ENCODE measurements around the gene HPS1. TPM values are rescaled to one million over a fixed set of nuclear protein-coding genes. Genes with fewer than 3 reads are reported as not detected.

The HPS1 gene
- polyA plus RNA-seq, 1 of the 3 experiments (the other 2 are of a cell fraction) = 41.4 TPM

GRCh38 chr10:98410759-98411158 lies 36.0 kb downstream of the HPS1 start:
- Histone ChIP-seq H3K27ac (ENCODE audit: low read depth in 2 of 2, low read length in 1 of 2) (no peak overlapping the region), H3K27me3 (ENCODE audit: insufficient read depth) (no peaks in the 10 kb centered on the region), H3K79me2 (ENCODE audit: insufficient read depth) (peaks cover 16% of the 10 kb centered on the region; the same call in 1 of the 2 replicates), H3K36me3 (replicated peaks in 1 of 2; ENCODE audit: control insufficient read depth in 1 of 2, insufficient read depth in 2 of 2, low read length in 1 of 2) (no peaks in the 10 kb centered on the region), H3K9me2 (no peaks in the 10 kb centered on the region), H3K4me2 (no peak overlapping the region), H3K9ac (no peak overlapping the region), H3K4me1 (ENCODE audit: control insufficient read depth in 1 of 2, insufficient read depth in 2 of 2, low read depth in 1 of 2, low read length in 1 of 2) (peaks cover 6 to 17% of the 10 kb centered on the region in 2 experiments; a peak in 2 of 4 replicates), H3K9me3 (no peaks in the 10 kb centered on the region), H3F3A (replicated peaks; ENCODE audit: insufficient read depth) (no peaks in the 10 kb centered on the region), H4K20me1 (ENCODE audit: insufficient read depth) (no peaks in the 10 kb centered on the region), H3K4me3 (ENCODE audit: low read depth in 2 of 2, low read length in 1 of 2) (no peak overlapping the region), H2AFZ (ENCODE audit: low read depth) (no peak overlapping the region)
- POLR2A ChIA-PET = no interaction called here
- no peak for TF ChIP-seq NFIC (IDR thresholded peaks at IDR 0.05; ENCODE audit: borderline replicate concordance)
- no peak for TF ChIP-seq YY1 (IDR thresholded peaks at IDR 0.05; ENCODE audit: low read depth)
- no peak for TF ChIP-seq SIN3A (IDR thresholded peaks at IDR 0.05; ENCODE audit: borderline replicate concordance, low read depth, low read length)
- TF ChIP-seq TAF1 (IDR thresholded peaks at IDR 0.05; ENCODE audit: borderline replicate concordance, low read depth, low read length) = no peak
- no peak for TF ChIP-seq FOXJ3 (CRISPR knock-in tag; IDR thresholded peaks at IDR 0.05)
- no peak for TF ChIP-seq JUND (IDR thresholded peaks at IDR 0.05)
- TF ChIP-seq MAX (IDR thresholded peaks at IDR 0.05; ENCODE audit: low read depth) = no peak
- TF ChIP-seq, protein P1, sequence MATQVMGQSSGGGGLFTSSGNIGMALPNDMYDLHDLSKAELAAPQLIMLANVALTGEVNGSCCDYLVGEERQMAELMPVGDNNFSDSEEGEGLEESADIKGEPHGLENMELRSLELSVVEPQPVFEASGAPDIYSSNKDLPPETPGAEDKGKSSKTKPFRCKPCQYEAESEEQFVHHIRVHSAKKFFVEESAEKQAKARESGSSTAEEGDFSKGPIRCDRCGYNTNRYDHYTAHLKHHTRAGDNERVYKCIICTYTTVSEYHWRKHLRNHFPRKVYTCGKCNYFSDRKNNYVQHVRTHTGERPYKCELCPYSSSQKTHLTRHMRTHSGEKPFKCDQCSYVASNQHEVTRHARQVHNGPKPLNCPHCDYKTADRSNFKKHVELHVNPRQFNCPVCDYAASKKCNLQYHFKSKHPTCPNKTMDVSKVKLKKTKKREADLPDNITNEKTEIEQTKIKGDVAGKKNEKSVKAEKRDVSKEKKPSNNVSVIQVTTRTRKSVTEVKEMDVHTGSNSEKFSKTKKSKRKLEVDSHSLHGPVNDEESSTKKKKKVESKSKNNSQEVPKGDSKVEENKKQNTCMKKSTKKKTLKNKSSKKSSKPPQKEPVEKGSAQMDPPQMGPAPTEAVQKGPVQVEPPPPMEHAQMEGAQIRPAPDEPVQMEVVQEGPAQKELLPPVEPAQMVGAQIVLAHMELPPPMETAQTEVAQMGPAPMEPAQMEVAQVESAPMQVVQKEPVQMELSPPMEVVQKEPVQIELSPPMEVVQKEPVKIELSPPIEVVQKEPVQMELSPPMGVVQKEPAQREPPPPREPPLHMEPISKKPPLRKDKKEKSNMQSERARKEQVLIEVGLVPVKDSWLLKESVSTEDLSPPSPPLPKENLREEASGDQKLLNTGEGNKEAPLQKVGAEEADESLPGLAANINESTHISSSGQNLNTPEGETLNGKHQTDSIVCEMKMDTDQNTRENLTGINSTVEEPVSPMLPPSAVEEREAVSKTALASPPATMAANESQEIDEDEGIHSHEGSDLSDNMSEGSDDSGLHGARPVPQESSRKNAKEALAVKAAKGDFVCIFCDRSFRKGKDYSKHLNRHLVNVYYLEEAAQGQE (IDR thresholded peaks at IDR 0.05; ENCODE audit: low read depth, low read length) = no peak
- TF ChIP-seq MEF2A (IDR thresholded peaks at IDR 0.05; ENCODE audit: borderline replicate concordance, low read depth) = no peak
- no peak for TF ChIP-seq MXI1 (IDR thresholded peaks at IDR 0.05; ENCODE audit: low read depth, low read length)
- no peak for TF ChIP-seq RCOR1 (IDR thresholded peaks at IDR 0.05; ENCODE audit: low read length)
- no peak for TF ChIP-seq TEAD4 (IDR thresholded peaks at IDR 0.05; ENCODE audit: borderline replicate concordance, insufficient read depth)
- no peak for TF ChIP-seq ELF1 (IDR thresholded peaks at IDR 0.05)
- TF ChIP-seq GATA2 (CRISPR knock-in tag; IDR thresholded peaks at IDR 0.05) = no peak
- TF ChIP-seq, protein P2, sequence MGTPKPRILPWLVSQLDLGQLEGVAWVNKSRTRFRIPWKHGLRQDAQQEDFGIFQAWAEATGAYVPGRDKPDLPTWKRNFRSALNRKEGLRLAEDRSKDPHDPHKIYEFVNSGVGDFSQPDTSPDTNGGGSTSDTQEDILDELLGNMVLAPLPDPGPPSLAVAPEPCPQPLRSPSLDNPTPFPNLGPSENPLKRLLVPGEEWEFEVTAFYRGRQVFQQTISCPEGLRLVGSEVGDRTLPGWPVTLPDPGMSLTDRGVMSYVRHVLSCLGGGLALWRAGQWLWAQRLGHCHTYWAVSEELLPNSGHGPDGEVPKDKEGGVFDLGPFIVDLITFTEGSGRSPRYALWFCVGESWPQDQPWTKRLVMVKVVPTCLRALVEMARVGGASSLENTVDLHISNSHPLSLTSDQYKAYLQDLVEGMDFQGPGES (IDR thresholded peaks at IDR 0.05; ENCODE audit: low read depth, low read length) = no peak
- WGBS (ENCODE audit: low lambda C conversion rate) = 94% methylated on average over 10 of the region's 10 CpGs
- DNase-seq = no peak
- CTCF ChIA-PET = interaction anchor here (3.0 kb wide), 1 partner anchor 15 kb away, joined by 10 read pairs; no protein-coding TSS in a partner anchor

Data from SK-N-SH (cell line).